Panc1 (cell line): ENCODE data around the gene CSNK1G1. TPM values are rescaled to one million over a fixed set of nuclear protein-coding genes. Genes with fewer than 3 reads are reported as not detected.

Experiments used
- ATAC-seq: fragments of 200-7000 bp; cut with Tn5 transposase; 2 replicates; pipeline ENCODE4 v1.9.1; 2020; ENCODE audit warnings: mild to moderate bottlenecking, moderate library complexity
- BruUV-seq: library from RNA; stranded (reverse); fragments of 400-500 nt; replicated peaks from 2 replicates; lab custom pipeline; 2021; lab: Mats Ljungman, UMichigan
- CTCF ChIA-PET: fragments of 300-600 bp; sonication (Branson Sonifier 250); formaldehyde crosslinking; loops from one replicate; lab custom pipeline; 2022; ENCODE audit warnings: antibody characterized with exemption; lab: Charles Lee
- POLR2A ChIA-PET: fragments of 300-600 bp; sonication (Branson Sonifier 250); formaldehyde crosslinking; loops from one replicate; lab custom pipeline; 2022; ENCODE audit warnings: antibody characterized with exemption; lab: Charles Lee
- DNase-seq: peaks from one replicate; pipeline ENCODE4 v3.0.0-alpha.2; 2010; ENCODE audit warnings: low read depth, low spot score
- H3K27ac ChIP-seq: 2 replicates; pipeline ENCODE4 v1.5.1; 2011; ENCODE audit warnings: mild to moderate bottlenecking, low read length, inconsistent platforms
- H3K27me3 ChIP-seq: fragments of 200-500 bp; sonication (Bioruptor generic); 2 replicates; pipeline ENCODE4 v1.6.0; 2014; ENCODE audit warnings: low read length, inconsistent platforms; ENCODE audit not compliant: control insufficient read depth, insufficient read depth
- H3K36me3 ChIP-seq: fragments of 200-500 bp; sonication (Bioruptor generic); 2 replicates; pipeline ENCODE4 v1.5.1; 2014; ENCODE audit warnings: inconsistent platforms, mild to moderate bottlenecking, low read length, moderate library complexity; ENCODE audit not compliant: control insufficient read depth, insufficient read depth
- H3K4me1 ChIP-seq: 2 replicates; pipeline ENCODE4 v1.5.1; 2011; ENCODE audit warnings: inconsistent platforms, mild to moderate bottlenecking, low read length, moderate library complexity; ENCODE audit not compliant: control insufficient read depth, insufficient read depth
- H3K4me3 ChIP-seq, 2 experiments: 2 replicates each; pipeline ENCODE4 v1.5.1; 2011 to 2012; ENCODE audit warnings: low read depth in 2 of 2, low read length in 2 of 2, mild to moderate bottlenecking in 2 of 2, inconsistent platforms in 1 of 2, moderate library complexity in 1 of 2
- H3K9me3 ChIP-seq: fragments of 200-500 bp; sonication (Bioruptor generic); 2 replicates; pipeline ENCODE4 v1.5.1; 2014; ENCODE audit warnings: low read depth, mild to moderate bottlenecking, inconsistent platforms, low read length, moderate library complexity; ENCODE audit not compliant: control insufficient read depth, insufficient read depth
- CTCF ChIP-seq: fragments of 450-650 bp; IDR thresholded peaks from 2 replicates; pipeline ENCODE4 v1.5.1; 2017; ENCODE audit warnings: mild to moderate bottlenecking
- POLR2AphosphoS5 ChIP-seq: IDR thresholded peaks from 2 replicates; pipeline ENCODE4 v1.6.1; 2012; ENCODE audit warnings: mild to moderate bottlenecking, low read depth, low read length, moderate library complexity
- REST ChIP-seq, 2 experiments: IDR thresholded peaks; 2 replicates each; pipeline ENCODE4 v1.6.1; 2011 to 2012; ENCODE audit warnings: low read depth in 2 of 2, control low read depth in 1 of 2, low read length in 1 of 2, mild to moderate bottlenecking in 1 of 2, moderate library complexity in 1 of 2; ENCODE audit not compliant: insufficient read depth in 1 of 2
- SIN3A ChIP-seq: IDR thresholded peaks from 2 replicates; pipeline ENCODE4 v1.6.1; 2012; ENCODE audit warnings: low read depth, mild to moderate bottlenecking, low read length, moderate library complexity, borderline replicate concordance; ENCODE audit not compliant: insufficient read depth
- TCF7L2 ChIP-seq: IDR thresholded peaks from 2 replicates; pipeline ENCODE4 v1.6.1; 2011; ENCODE audit warnings: mild to moderate bottlenecking, low read depth, low read length, inconsistent platforms
- in situ Hi-C: cut with HindIII; loops from 2 replicates; pipeline ENCODE4 v1.10.0; 2016; ENCODE audit warnings: low sequenced_read_pairs, low pct_unique_long_range_greater_than_20kb
- intact Hi-C: fragments of 100-400 bp; cut with micrococcal nuclease; formaldehyde crosslinking; loops from one replicate; pipeline ENCODE4 v1.10.0; 2022; ENCODE audit not compliant: unreplicated experiment
- total RNA-seq: library from RNA; stranded (reverse); gene quantifications from one replicate; pipeline ENCODE4 v1.2.1, GENCODE V29; 2021; ENCODE audit not compliant: unreplicated experiment

CSNK1G1 gene
- total RNA-seq, 1 experiment from 2014 or later = 22.8 TPM

GRCh38 chr15:64256051-64256450, 99.9 kb downstream of the CSNK1G1 start:
- H3K4me3 ChIP-seq = no peak overlapping the region
- CTCF ChIA-PET = no interaction called here
- no peaks in the 10 kb centered on the region for H3K36me3 ChIP-seq
- POLR2A ChIA-PET = no interaction called here
- ATAC-seq (no peak), DNase-seq (no peak)
- no peak overlapping the region for H3K27ac ChIP-seq
- no TSS peak for BruUV-seq
- peaks cover 12% of the 10 kb centered on the region for H3K4me1 ChIP-seq
- H3K27me3 ChIP-seq = no peaks in the 10 kb centered on the region
- no peak for TF ChIP-seq REST (IDR thresholded peaks at IDR 0.05; ENCODE audit: insufficient read depth in 1 of 2, low read depth in 2 of 2, low read length in 1 of 2)
- TF ChIP-seq SIN3A = no peak
- TF ChIP-seq TCF7L2 = no peak
- no peak for TF ChIP-seq CTCF
- no peak for TF ChIP-seq POLR2AphosphoS5
- H3K9me3 ChIP-seq = no peaks in the 10 kb centered on the region
- in situ Hi-C loops (no loop called here), intact Hi-C loops (no loop called here)

- ATAC-seq (no peak), DNase-seq (no peak)
- Histone ChIP-seq H3K36me3 (no peaks in the 10 kb centered on the region), H3K4me3 (no peak overlapping the region), H3K4me1 (peaks cover 51% of the 10 kb centered on the region), H3K9me3 (no peaks in the 10 kb centered on the region), H3K27me3 (no peaks in the 10 kb centered on the region), H3K27ac (no peak overlapping the region)
- in situ Hi-C loops = no loop called here
- no peak for TF ChIP-seq TCF7L2
- no peak for TF ChIP-seq REST (IDR thresholded peaks at IDR 0.05; ENCODE audit: insufficient read depth in 1 of 2, low read depth in 2 of 2, low read length in 1 of 2)
- BruUV-seq = no TSS peak
- ChIA-PET CTCF (no interaction called here), POLR2A (no interaction called here)
- intact Hi-C loops = no loop called here
These were observed 104.3 kb downstream of the CSNK1G1 start for GRCh38 chr15:64251658-64252057.
